ENCODE data around the gene NRAP. TPM values are rescaled to one million over a fixed set of nuclear protein-coding genes. Genes with fewer than 3 reads are reported as not detected.

Gene NRAP
- total and polyA plus RNA-seq, 2 experiments from 2014 or later: 0.04 TPM; not detected in 1

DNA sequence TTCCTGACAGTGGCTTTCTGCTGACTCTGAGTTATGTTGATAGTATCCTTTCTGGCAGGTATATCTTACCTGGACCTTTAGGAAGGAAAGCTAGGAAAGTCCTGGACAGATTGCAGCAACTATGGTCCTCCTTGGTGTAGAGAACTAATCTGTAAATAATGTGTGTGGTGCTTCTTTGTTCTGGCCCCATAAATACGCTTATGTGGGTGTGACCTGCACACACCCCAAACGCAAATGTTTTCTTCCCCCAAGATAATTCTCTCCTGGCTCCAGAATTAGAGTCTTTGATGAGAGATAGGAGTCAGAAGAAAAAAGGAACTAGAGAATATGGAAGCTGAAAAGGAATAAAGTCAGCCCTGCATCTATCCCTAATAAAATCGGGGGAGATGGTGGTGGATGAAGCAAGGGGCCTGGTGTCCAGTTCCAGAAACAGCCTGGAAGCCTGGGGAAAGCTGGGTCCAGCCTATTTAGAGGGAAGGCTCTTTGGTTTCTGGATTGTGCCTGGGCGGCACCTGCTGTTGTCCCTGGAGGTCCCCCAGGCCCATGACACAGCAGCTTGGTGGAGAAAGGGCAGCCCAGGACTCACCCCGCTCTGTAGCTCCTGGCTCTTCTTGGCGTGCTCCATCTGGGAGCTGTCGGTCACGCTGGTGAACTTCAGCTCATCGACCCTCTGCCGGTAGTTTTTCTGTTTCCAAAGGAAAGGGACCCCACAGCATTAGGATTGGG lies 38.2 kb downstream of the NRAP start:
- Histone ChIP-seq H3K79me2 (no peaks in the 10 kb centered on the region), H3K4me3 (no peak overlapping the region), H3K4me1 (ENCODE audit: insufficient read depth) (no peaks in the 10 kb centered on the region), H3K4me2 (no peak overlapping the region), H4K20me1 (ENCODE audit: insufficient read depth, poor library complexity, severe bottlenecking) (no peaks in the 10 kb centered on the region), H2AFZ (no peak overlapping the region), H3K9me2 (replicated peaks; ENCODE audit: insufficient read depth) (no peaks in the 10 kb centered on the region), H3K9me3 (ENCODE audit: low read depth) (no peaks in the 10 kb centered on the region), H3K27me3 (peaks cover 7% of the 10 kb centered on the region), H3K27ac (peak overlapping the region; percentile 20), H3K36me3 (replicated peaks; ENCODE audit: insufficient read depth, low read depth) (no peaks in the 10 kb centered on the region)
- DNase-seq (ENCODE audit: low spot score): no peak
- no peak for TF ChIP-seq EZH2phosphoT487 (IDR thresholded peaks at IDR 0.05; ENCODE audit: low read depth, severe bottlenecking, unreplicated experiment)
- no peak for TF ChIP-seq EZH2 (IDR thresholded peaks at IDR 0.05; ENCODE audit: borderline replicate concordance)
- 84% methylated on average over 10 of the region's 10 CpGs for WGBS (ENCODE audit: low lambda C conversion rate, missing lambda C conversion rate)

DNA sequence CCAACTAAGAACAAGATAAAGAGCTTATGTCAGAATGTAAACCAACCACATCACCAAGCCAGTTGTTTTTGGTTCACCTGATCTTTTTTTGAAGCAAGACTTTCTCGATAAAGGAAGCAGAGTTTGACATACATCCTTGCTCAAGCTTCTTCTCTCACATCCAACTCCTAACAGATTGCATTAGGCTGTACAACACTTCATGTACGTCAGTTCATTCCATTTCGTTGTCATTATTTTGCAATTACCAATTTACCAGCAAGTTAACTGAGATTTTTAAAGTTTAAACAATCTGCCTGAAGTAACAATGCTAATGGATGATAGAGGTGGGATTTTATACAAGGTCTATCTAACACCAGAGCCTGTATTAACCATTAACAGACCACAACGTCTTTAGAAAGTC lies 41.0 kb downstream of the NRAP start:
- 88% methylated on average over 4 of the region's 4 CpGs for WGBS (ENCODE audit: low lambda C conversion rate, missing lambda C conversion rate)
- Histone ChIP-seq H2AFZ (no peak overlapping the region), H3K9me2 (replicated peaks; ENCODE audit: insufficient read depth) (no peaks in the 10 kb centered on the region), H3K27me3 (peaks cover 12% of the 10 kb centered on the region), H4K20me1 (ENCODE audit: insufficient read depth, poor library complexity, severe bottlenecking) (no peaks in the 10 kb centered on the region), H3K4me2 (no peak overlapping the region), H3K36me3 (replicated peaks; ENCODE audit: insufficient read depth, low read depth) (no peaks in the 10 kb centered on the region), H3K4me3 (no peak overlapping the region), H3K27ac (no peak overlapping the region), H3K9me3 (ENCODE audit: low read depth) (no peaks in the 10 kb centered on the region), H3K79me2 (no peaks in the 10 kb centered on the region), H3K4me1 (ENCODE audit: insufficient read depth) (no peaks in the 10 kb centered on the region)
- no peak for DNase-seq (ENCODE audit: low spot score)
- TF ChIP-seq, protein P1, sequence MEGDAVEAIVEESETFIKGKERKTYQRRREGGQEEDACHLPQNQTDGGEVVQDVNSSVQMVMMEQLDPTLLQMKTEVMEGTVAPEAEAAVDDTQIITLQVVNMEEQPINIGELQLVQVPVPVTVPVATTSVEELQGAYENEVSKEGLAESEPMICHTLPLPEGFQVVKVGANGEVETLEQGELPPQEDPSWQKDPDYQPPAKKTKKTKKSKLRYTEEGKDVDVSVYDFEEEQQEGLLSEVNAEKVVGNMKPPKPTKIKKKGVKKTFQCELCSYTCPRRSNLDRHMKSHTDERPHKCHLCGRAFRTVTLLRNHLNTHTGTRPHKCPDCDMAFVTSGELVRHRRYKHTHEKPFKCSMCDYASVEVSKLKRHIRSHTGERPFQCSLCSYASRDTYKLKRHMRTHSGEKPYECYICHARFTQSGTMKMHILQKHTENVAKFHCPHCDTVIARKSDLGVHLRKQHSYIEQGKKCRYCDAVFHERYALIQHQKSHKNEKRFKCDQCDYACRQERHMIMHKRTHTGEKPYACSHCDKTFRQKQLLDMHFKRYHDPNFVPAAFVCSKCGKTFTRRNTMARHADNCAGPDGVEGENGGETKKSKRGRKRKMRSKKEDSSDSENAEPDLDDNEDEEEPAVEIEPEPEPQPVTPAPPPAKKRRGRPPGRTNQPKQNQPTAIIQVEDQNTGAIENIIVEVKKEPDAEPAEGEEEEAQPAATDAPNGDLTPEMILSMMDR (IDR thresholded peaks at IDR 0.05; ENCODE audit: poor library complexity): no peak
- TF ChIP-seq EZH2phosphoT487 (IDR thresholded peaks at IDR 0.05; ENCODE audit: low read depth, severe bottlenecking, unreplicated experiment): no peak
- no peak for TF ChIP-seq EZH2 (IDR thresholded peaks at IDR 0.05; ENCODE audit: borderline replicate concordance)

DNA sequence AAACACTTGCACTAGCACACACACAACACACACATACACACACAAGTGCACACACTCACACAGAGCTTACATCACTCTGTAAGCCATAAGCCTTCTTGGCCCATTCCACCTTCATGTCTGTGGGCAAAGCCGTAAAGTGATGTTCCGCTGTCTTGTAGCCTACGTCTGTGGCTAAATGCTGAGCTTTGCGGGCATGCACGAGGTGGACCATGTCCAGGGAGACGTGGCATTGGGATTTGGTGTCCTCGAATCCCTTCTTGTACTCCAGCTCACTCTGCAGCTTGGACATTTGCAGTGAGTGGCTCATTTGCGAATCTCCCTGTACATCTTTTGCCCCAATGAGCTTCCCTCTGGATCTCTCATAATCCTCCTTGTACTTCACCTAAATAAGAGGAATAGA lies 42.0 kb downstream of the NRAP start:
- Histone ChIP-seq H4K20me1 (ENCODE audit: insufficient read depth, poor library complexity, severe bottlenecking) (no peaks in the 10 kb centered on the region), H3K4me2 (no peak overlapping the region), H3K4me1 (ENCODE audit: insufficient read depth) (no peaks in the 10 kb centered on the region), H3K36me3 (replicated peaks; ENCODE audit: insufficient read depth, low read depth) (no peaks in the 10 kb centered on the region), H3K79me2 (no peaks in the 10 kb centered on the region), H2AFZ (no peak overlapping the region), H3K4me3 (no peak overlapping the region), H3K9me2 (replicated peaks; ENCODE audit: insufficient read depth) (no peaks in the 10 kb centered on the region), H3K27ac (no peak overlapping the region), H3K27me3 (peaks cover 22% of the 10 kb centered on the region), H3K9me3 (ENCODE audit: low read depth) (no peaks in the 10 kb centered on the region)
- WGBS (ENCODE audit: low lambda C conversion rate, missing lambda C conversion rate): 87% methylated on average over 8 of the region's 8 CpGs
- no peak for DNase-seq (ENCODE audit: low spot score)
- TF ChIP-seq EZH2phosphoT487 (IDR thresholded peaks at IDR 0.05; ENCODE audit: low read depth, severe bottlenecking, unreplicated experiment): no peak
- TF ChIP-seq, protein P1 (IDR thresholded peaks at IDR 0.05; ENCODE audit: poor library complexity): no peak
- no peak for TF ChIP-seq EZH2 (IDR thresholded peaks at IDR 0.05; ENCODE audit: borderline replicate concordance)

DNA sequence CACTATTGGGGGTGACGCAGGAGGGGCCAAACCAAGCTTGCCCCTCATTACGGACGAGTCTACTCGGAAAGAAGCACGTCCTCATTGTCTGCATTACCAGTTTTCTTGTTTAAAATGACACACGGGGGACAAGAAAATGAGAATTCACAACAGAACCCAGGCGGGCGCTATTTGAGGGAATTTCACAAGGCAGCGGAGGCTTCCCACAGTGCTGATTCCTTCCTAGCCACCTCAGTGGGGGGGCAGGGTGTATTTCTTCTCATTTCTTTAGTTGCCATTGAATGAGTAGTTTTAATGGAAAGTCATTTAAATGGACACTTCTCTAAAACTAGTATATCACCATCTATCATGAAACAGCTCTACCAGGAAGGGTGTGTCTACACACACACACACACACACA lies 42.9 kb downstream of the NRAP start:
- Histone ChIP-seq H3K79me2 (no peaks in the 10 kb centered on the region), H3K4me2 (no peak overlapping the region), H4K20me1 (ENCODE audit: insufficient read depth, poor library complexity, severe bottlenecking) (no peaks in the 10 kb centered on the region), H3K9me3 (ENCODE audit: low read depth) (no peaks in the 10 kb centered on the region), H3K27me3 (peaks cover 29% of the 10 kb centered on the region), H3K4me1 (ENCODE audit: insufficient read depth) (no peaks in the 10 kb centered on the region), H3K36me3 (replicated peaks; ENCODE audit: insufficient read depth, low read depth) (no peaks in the 10 kb centered on the region), H3K27ac (no peak overlapping the region), H3K9me2 (replicated peaks; ENCODE audit: insufficient read depth) (no peaks in the 10 kb centered on the region), H2AFZ (no peak overlapping the region), H3K4me3 (no peak overlapping the region)
- 92% methylated on average over 9 of the region's 9 CpGs for WGBS (ENCODE audit: low lambda C conversion rate, missing lambda C conversion rate)
- DNase-seq (ENCODE audit: low spot score): no peak
- no peak for TF ChIP-seq EZH2 (IDR thresholded peaks at IDR 0.05; ENCODE audit: borderline replicate concordance)
- no peak for TF ChIP-seq EZH2phosphoT487 (IDR thresholded peaks at IDR 0.05; ENCODE audit: low read depth, severe bottlenecking, unreplicated experiment)
- TF ChIP-seq, protein P1 (IDR thresholded peaks at IDR 0.05; ENCODE audit: poor library complexity): no peak

All from hepatocyte (in vitro differentiated cells).